Kidney (tissue), 14 donors: ENCODE results near the gene PBLD. TPM values are rescaled to one million over a fixed set of nuclear protein-coding genes. Genes with fewer than 3 reads are reported as not detected.
A peak's percentile ranks its signal among the peaks of the same experiment; 100 is the strongest.

Experiments
- DNase-seq, 5 donors: peaks; one replicate each; pipeline ENCODE4 v3.0.0-alpha.2; 2013 to 2020
- FAIRE-seq: peaks from 2 replicates; lab custom pipeline; 2012; peaks lifted over from hg19 to GRCh38; lab: Jason Lieb, UNC
- H3K27ac ChIP-seq, 2 donors: one replicate each; pipeline ENCODE4 v1.7.0; 2013; ENCODE audit warnings: low read depth in 2 of 2, low read length in 2 of 2, inconsistent platforms in 1 of 2
- H3K27me3 ChIP-seq: one replicate; pipeline ENCODE4 v1.7.1; 2013; ENCODE audit warnings: low read length, inconsistent platforms; ENCODE audit not compliant: control insufficient read depth, insufficient read depth
- H3K36me3 ChIP-seq, 3 donors: one replicate each; pipeline versions ENCODE4 v1.7.0 to v1.7.1; 2013; ENCODE audit warnings: low read length in 3 of 3, control low read depth in 1 of 3, inconsistent platforms in 1 of 3; ENCODE audit not compliant: insufficient read depth in 3 of 3, control insufficient read depth in 2 of 3
- H3K4me1 ChIP-seq, 3 donors: one replicate each; pipeline versions ENCODE4 v1.7.0 to v1.7.1; 2013; ENCODE audit warnings: low read length in 3 of 3, inconsistent platforms in 1 of 3, low read depth in 1 of 3; ENCODE audit not compliant: control insufficient read depth in 2 of 3, insufficient read depth in 2 of 3
- H3K4me3 ChIP-seq, 3 donors: one replicate each; pipeline versions ENCODE4 v1.7.0 to v1.8.1; 2013; ENCODE audit warnings: low read length in 3 of 3, control low read depth in 1 of 3, inconsistent platforms in 1 of 3
- H3K9ac ChIP-seq, 3 donors: one replicate each; pipeline versions ENCODE4 v1.7.0 to v1.7.1; 2013; ENCODE audit warnings: low read length in 3 of 3, control low read depth in 1 of 3, inconsistent platforms in 1 of 3
- H3K9me3 ChIP-seq, 3 donors: one replicate each; pipeline versions ENCODE4 v1.7.0 to v1.7.1; 2013; ENCODE audit warnings: low read length in 3 of 3, control low read depth in 1 of 3, inconsistent platforms in 1 of 3; ENCODE audit not compliant: control insufficient read depth in 2 of 3, insufficient read depth in 1 of 3
- CTCF ChIP-seq: IDR thresholded peaks from 3 replicates; pipeline ENCODE4 v1.5.1; 2012; ENCODE audit warnings: mild to moderate bottlenecking, moderate library complexity, borderline replicate concordance; ENCODE audit not compliant: insufficient read depth; ENCODE audit errors: extremely low read depth
- intact Hi-C: fragments of 100-400 bp; cut with DNase I; formaldehyde crosslinking; loops from one replicate; pipeline ENCODE4 v1.11.1; 2022
- polyA plus RNA-seq: library from polyadenylated mRNA; stranded (reverse); fragments of 350-450 nt; fragmentation: Illumina TruSeq; extraction: RNeasy Lipid Tissue Mini Kit (QIAGEN cat#74804); gene quantifications from one replicate; pipeline ENCODE4 v1.2.3, GENCODE V29; 2014; ENCODE audit warnings: low read depth, low replicate concordance; ENCODE audit not compliant: insufficient read depth
- total RNA-seq: library from RNA; stranded (reverse); fragmentation: NEBNext Ultra II Directional; extraction: Animal tissue kit (Norgen Biotek cat#: 25700); gene quantifications from one replicate; pipeline ENCODE4 v1.2.1, GENCODE V29; 2021
- donor health status: control.
- donor health status: control.
- donor health status: control.
- donor health status: control.
- donor health status: control.
- donor health status: DM: yes; HTN: yes; CAD: no.
- donor health status: Normal renal cell carcinoma (clear cell type).

Gene PBLD
- total and polyA plus RNA-seq, 2 donors from 2014 or later, result 33.5 to 104 TPM

- Histone ChIP-seq H3K36me3 (peaks cover 20 to 61% (median 22%) of the 10 kb centered on the region in 3 donors), H3K4me3 (no peak overlapping the region), H3K4me1 (no peaks in the 10 kb centered on the region), H3K9me3 (no peaks in the 10 kb centered on the region), H3K27me3 (no peaks in the 10 kb centered on the region), H3K9ac (no peak overlapping the region), H3K27ac (no peak overlapping the region)
- no peak for DNase-seq
- TF ChIP-seq CTCF, result no peak
- intact Hi-C loops, result no loop called here
- FAIRE-seq, result no peak
Measured at GRCh38 chr10:68342909-68343516, 10.3 kb upstream of the PBLD start.

GRCh38 chr10:68340358-68341080 lies 7.8 kb upstream of the PBLD start:
- Histone ChIP-seq H3K36me3 (peaks cover 20 to 60% (median 22%) of the 10 kb centered on the region in 3 donors), H3K4me1 (peaks cover 3 to 13% (median 7%) of the 10 kb centered on the region in 3 donors), H3K9ac (no peak overlapping the region), H3K9me3 (no peaks in the 10 kb centered on the region), H3K27ac (no peak overlapping the region), H3K27me3 (no peaks in the 10 kb centered on the region), H3K4me3 (no peak overlapping the region)
- DNase-seq (no peak), FAIRE-seq (no peak)
- intact Hi-C loops, result no loop called here
- TF ChIP-seq CTCF, result no peak

GRCh38 chr10:68336754-68337351 lies 4.1 kb upstream of the PBLD start:
- no peak for TF ChIP-seq CTCF
- no peak for FAIRE-seq

More at GRCh38 chr10:68336754-68337351, 4.1 kb upstream of the PBLD start:
- Histone ChIP-seq H3K4me3 (peak overlapping the region in 2 of 3 donors; percentile 32 to 33), H3K4me1 (peaks cover 3 to 13% (median 8%) of the 10 kb centered on the region in 3 donors), H3K9ac (no peak overlapping the region), H3K27me3 (no peaks in the 10 kb centered on the region), H3K36me3 (peaks cover 9 to 39% (median 18%) of the 10 kb centered on the region in 3 donors), H3K9me3 (no peaks in the 10 kb centered on the region), H3K27ac (no peak overlapping the region)
- DNase-seq, result no peak
- intact Hi-C loops, result no loop called here
